ENCODE data around the gene COMMD8.

GRCh38 chr4:47473141-47473750 is 9.7 kb upstream of the COMMD8 start:
- TF ChIP-seq CTCF (IDR thresholded peaks at IDR 0.05) (no peak), POLR2AphosphoS5 (IDR thresholded peaks at IDR 0.05) (no peak), POLR2A (IDR thresholded peaks at IDR 0.05) (no peak), EP300 (IDR thresholded peaks at IDR 0.05) (no peak)
